ENCODE data around the gene SORCS2.

DNA sequence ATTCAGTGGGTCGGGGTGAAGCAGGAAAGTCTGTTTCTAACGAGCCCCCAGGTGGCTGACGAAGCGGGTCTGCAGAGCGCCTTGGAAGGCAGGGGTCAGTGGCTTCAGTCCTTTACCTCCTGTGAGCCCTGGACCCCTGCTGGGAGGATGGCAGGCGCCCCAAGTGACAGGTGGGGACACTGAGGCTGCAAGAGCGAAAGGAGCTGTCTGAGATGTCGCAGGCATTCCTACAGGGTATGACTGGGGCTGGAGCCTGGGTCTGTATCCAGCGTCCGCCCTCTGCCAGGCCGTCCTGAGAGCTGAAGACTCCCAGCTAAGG lies 139.3 kb downstream of the SORCS2 start:
- TF ChIP-seq CTCF (IDR thresholded peaks at IDR 0.05) (no peak), POLR2A (IDR thresholded peaks at IDR 0.05) (no peak), POLR2AphosphoS5 (IDR thresholded peaks at IDR 0.05) (no peak)
